Stimulated activated CD8-positive, alpha-beta memory T cell treated with anti-CD3 and anti-CD28 coated beads, Interleukin-2, amount 100 ng/mL, for 1 hour (primary cell): Measurements from ENCODE around the gene ARF6.
"Not testable (repeated sequence)": the region's sequence is repeated elsewhere in the genome, so short reads cannot be mapped to it uniquely, and the experiment has no call there.

ENCODE experiments used
- DNase-seq, 2 donors: peaks; one replicate each; pipeline ENCODE4 v3.0.0-alpha.2; 2020; ENCODE audit warnings: low read depth in 2 of 2

ARF6 gene

DNA sequence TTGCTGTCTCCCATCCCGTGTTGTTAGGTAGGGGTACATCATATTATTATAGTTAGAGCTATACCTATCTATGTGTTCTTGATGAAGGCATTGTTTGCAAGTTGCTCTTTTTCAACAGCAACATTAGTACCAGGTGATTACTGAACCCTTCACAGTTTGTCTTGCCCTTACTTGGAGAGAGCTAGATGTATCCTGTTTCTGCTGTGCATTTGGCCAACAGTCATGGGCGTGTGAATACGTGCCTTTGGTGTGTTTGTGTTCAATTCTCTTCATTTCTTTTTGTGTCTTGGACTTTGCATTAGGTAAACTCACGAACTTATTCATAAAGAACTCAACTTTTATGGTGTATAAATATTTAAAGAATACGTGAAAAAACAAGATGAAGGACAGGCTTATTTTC lies 14.3 kb downstream of the ARF6 start:
- DNase-seq = no peak

DNA sequence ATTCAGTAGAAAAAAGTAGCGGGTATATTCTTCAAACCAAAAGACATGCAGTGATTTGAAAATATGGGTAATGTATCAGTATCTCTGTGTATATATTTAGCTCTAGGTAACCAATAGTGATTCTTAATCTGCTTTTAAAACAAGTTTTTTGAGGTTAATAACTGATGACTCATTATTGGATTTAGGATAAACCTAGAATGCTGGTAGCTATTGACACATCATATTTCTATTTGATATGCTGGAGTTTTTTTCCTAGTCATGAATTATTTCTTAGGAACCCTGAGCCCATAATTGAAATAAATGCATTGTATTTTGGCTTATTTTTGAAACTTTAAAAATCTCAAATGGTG lies 15.5 kb downstream of the ARF6 start:
- no peak for DNase-seq

DNA sequence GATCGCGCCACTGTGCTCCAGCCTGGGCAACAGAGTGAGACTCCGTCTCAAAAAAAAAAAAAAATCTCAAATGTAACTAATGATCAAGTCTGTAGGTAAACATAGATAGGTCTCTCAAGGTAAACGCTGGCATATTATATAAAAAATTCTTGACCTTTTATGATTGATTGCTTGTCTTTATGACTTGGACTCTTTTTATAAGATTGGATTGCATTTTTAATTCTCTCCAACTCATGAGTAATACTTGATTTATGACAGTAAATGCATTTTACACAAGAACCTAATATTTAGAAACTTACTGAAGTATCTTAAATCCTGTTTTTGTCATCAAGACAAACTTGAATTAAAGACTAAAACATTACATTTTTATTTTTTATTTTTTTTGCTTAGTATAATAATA lies 16.1 kb downstream of the ARF6 start:
- DNase-seq = no peak

DNA sequence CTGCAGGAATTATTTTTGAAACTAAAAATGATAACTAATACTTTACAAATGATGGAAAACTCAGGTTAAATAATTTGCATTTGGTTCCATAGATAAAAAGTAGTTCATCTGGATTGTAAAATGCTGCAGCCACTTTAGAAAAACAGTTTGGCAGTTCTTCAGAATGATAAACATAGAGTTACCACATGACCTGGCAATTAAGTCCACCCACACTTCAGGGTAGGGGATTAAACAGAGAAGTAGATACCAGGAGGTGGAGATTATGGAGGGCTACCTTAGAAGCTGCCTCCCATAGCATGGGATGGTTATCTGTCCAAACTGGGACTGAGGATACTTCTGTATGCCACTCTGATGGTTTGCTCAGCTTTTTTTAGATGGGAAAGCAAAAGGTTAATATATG lies 22.2 kb downstream of the ARF6 start:
- no peak for DNase-seq

DNA sequence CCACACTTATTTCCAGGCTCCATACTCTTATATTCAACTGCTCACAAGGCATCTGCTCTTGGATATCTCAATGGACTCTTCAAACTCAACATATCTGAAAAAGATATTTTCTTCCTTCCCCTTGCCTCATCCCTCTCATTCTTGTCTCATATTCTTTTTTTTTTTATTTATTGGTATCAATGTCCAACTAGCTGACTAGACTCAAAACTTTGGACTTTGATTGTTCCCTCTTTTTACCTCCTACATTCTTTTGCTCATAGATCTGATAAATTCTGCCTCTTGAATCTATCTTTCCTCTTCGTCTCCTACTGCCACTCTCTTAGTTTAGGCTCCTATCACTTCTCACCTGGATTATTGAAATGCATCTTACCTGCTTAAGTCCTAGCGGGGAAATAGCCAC lies 25.8 kb downstream of the ARF6 start:
- DNase-seq = no peak

DNA sequence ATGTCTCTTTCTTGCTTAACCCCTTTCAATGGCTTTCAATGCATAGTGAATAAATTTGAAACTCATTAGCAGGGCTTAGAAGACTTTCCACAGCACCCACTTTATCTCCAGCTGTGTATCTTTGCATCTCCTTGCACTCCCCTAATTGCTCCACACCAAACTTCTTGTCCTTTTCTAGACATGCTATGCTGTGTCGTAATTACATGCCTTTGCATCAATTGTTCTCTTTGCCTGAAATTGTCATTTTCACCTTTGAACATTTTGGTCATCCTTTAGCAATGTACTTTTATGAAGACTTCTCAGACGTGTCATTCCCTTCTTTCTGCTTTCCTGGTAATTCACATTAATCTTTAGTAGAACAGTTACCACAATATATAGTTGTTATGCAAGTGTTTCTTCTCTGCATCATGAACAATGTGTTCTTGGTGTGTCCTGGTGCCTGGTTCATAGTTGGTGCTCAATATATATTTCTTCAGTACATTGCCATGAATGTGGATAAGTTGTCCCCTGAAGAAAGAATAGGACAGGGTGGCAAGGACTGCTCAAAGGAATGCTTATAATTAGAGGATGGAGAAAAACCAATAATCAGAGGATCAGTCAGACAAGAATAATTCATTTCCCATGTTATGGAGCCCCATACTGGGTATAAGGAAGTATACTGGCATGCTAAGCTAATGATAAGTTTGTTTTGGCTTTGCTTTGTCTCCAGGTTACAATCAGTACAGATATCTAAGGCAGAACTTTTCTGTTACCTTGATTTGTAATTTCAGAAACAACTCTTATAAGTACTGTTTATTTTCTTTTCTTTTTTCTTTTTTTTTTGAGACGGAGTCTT lies 27.2 kb downstream of the ARF6 start:
- DNase-seq = no peak

DNA sequence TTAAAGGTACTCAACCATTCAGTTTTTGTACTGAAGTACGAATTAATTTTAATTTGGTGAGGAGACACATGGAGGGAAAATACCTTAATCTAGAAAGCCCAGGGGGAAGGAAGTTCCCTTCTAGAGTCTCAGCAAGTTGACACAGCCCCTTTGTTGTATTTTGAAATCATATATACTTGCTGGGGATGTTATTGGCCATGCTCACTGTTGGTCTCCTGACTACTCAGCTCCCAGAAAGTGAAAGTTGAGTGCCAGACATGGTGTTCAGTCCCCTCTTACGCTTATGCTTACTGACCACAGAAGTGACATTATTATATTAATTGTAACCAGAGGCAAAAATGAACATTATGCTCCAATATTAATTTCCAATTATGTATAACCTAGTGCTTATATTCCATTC lies 28.1 kb downstream of the ARF6 start:
- no peak for DNase-seq

DNA sequence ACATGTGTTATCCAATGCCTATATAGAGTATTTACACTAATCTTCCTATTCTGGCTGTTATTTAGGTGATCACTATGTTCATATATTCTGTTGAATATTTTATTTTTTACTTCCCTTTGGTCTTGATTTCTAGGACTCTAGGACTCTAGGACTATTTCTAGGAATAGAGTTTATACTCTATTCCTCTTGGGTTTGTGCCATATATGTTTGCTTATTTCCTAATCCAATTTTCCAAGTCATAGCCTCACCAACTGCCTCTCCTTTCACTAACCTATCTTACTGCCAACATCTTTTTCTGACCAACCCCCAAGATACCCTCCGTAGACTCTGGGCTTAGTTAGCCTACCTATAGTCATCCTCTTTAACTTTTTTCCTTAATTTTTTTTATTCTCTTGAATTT lies 28.5 kb downstream of the ARF6 start:
- no peak for DNase-seq

DNA sequence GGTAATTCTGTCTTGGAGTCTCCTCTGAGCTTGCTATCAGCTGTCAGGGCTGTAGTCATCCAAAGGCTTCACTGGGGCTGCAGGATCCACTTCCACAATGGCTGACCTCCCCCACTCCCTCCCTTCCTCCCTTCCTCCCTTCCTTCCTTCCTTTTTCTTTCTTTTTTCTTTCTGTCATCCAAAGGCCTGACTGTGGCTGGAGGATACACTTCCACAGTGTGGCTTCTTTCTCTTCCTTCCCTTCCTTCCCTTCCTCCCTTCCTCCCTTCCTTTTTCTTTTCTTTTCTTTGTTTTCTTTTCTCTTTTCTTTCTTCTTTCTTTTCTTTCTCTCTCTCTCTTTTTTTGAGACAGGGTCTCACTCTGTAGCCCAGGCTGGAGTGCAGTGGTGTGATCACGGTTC lies 30.6 kb downstream of the ARF6 start:
- no peak for DNase-seq

DNA sequence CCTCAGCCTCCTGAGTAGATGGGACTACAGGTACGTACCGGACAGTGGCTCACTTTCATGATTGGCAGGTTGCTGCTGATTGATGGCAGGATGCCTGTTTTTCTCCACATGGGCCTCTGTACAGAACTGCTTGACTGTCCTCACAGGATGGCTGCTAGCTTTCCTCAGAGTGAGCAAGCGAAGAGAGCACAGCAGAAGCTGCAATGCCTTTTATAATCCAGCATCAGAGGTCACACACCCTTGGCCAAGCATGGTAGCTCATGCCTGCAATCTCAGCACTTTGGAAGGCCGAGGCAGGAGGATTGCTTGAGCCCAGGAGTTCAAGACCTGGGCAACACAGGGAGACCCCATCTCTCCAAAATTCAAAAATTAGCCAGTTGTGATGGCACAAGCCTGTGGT lies 31.0 kb downstream of the ARF6 start:
- no peak for DNase-seq

DNA sequence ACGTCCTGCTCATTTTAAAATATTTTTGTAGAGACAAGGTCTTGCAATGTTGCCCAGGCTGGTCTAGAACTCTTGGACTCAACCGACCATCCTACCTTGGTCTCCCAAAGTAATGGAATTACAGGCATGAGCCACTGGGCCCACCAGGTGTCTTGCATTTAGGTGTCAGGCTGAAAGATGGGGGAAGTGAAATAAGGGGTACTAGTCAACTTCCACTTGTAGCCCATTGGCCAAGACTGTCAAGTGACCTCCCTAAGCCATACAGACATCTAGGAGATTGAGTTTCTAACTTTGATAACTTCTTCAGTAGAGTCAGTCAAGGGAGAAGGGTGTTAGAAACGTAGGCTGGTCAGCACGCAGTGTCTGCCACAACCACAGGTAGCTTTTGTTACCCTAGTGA lies 32.0 kb downstream of the ARF6 start:
- no peak for DNase-seq

DNA sequence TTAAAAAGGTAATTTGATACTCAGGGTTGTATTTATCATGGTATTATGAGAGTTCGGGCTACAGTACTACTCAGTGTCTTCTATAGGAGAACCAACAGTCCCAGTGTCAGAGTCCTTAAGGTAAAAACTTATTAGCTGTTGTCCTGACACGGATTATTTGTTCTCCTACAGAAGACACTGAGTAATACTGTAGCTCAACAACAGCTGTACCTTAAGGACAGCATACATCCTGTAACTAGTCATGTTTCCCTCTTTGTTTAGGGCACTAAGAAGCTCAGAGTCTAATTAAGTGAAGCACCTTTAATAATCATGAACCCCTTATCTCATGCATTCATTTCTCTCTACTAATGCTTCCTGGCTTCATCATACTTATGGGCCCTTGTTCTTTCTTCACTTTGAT lies 33.9 kb downstream of the ARF6 start:
- no peak for DNase-seq

DNA sequence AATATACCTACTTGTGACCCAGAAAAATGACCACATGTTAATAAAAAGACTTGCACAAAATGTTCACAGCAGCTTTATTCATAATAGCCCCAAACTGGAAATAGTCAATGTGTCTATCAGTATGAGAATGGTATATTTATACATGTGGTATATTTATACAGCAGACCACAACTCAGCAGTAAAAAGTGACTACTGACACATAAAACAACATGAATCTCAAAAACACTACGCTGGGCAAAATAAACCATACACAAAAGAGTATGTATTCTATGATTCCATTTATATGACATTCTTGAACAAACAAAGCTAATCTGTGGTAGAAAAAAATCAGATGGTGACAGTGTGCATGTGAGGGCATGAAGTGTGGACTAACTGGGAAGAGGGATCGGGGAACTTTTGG lies 35.1 kb downstream of the ARF6 start:
- no peak for DNase-seq

DNA sequence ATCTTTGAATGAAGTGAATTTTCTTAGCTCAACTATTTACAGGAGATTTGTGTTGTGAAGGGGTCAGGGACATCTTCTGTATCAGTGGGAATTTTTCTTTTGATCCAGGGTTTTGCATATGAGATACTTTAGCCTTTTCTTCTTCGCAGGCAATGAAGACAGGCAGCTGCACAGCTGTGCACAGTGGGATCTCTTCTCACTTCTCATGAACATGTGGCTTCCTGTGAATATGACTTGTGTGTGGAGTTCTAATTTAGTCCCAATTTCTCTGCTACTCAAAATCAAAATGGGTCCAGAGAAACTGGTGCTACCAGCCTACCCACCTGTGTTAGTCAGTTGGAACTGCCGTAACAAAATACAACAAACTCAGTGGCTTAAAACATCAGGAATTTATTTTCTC lies 37.8 kb downstream of the ARF6 start:
- DNase-seq = no peak

DNA sequence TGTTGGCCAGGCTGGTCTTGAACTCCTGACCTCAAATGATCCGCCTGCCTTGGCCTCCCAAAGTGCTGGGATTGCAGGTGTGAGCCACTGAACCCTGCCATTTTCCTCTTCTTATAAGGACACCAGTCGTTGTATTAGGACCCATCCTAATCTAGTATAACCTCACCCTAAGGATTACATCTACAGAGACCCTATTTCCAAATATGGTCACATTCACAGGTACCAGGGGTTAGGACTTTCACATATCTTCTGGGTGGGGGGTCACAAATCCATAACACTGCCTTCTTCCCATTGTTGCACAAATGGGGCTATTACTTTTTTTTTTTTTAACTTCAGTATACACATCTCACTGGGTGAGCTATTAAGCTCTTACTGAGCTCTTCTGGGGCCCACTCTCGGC lies 38.6 kb downstream of the ARF6 start:
- DNase-seq = no peak

DNA sequence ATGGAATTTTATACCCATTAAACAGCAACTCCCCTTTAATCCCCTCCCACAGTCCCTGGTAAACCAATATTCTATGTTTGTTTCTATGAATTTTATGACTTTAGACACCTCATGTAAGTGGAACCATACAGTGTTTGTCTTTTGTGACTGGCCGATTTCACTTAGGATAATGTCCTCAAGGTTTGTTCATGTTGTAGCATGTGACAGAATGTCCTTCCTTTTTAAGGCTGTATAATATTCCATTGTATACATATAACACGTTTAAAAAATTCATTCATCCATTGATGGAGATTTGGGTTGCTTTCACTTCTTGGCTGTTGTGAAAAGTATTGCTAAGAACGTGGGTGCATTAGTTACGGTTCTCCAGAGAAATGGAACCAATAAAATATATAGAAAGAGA lies 40.2 kb downstream of the ARF6 start:
- no peak for DNase-seq

DNA sequence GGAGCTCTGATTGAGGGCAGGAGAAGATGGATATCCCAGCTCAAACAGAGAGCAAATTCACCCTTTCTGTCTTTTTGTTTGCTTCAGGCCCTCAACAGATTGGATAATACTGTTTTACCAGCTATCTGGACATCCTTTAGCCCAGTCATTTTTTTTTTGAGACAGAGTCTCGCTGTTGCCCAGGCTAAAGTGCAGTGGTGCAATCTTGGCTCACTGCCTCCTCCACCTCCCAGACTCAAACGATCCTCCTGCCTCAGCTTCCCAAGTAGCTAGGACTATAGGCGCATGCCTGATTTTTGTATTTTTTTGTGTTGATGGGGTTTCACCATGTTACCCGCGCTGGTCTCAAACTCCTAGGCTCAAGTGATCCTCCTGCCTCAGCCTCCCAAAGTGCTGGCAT lies 40.8 kb downstream of the ARF6 start:
- DNase-seq = no peak

DNA sequence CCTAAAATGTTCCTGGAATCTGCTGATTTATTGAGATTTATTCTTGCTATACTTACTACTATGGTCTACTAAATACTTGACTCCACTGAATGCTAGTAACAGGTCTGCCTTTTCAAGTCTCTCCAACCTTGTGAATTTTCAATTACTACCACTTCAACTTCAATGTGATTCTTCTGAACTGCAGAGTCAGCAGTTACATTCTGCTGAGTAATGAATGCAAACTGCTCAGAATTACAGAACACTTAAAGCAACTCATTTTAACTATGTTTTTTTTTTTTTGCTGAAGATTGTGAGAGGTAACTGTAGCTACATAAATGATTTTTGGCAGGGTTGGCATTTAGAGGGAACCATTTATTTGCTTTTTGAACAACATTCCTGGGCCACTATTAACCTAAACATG lies 41.8 kb downstream of the ARF6 start:
- DNase-seq = no peak

DNA sequence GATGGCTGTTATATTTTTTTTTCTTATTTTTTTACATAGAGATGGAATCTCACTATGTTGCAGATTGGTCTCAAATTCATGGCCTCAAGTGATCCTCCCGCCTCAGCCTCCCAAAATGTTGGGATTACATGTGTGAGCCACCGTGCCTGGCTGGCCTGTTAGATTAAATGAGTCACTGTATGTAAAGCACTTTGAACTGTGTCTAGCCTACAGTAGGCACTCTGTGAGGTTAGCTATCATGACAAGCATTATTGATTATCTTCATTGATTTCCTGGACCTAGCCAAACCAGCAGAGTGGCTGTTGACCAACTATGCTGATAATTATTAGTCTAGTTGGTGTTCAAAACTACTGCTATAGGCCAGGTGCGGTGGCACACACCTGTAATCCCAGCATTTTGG lies 42.6 kb downstream of the ARF6 start:
- no peak for DNase-seq

DNA sequence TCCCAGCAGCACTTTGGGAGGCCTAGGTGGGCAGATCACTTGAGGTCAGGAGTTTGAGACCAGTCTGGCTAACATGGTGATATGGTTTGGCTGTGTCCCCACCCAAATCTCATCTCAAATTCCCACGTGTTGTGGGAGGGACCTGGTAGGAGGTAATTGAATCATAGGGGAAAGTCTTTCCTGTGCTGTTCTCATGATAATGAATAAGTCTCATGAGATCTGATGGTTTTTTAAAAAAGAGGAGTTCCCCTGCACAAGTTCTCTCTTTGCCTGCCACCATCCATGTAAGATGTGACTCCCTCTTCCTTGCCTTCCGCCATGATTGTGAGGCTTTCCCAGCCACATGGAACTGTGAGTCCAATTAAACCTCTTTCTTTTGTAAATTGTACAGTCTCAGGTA lies 43.4 kb downstream of the ARF6 start:
- not testable (repeated sequence) for DNase-seq

DNA sequence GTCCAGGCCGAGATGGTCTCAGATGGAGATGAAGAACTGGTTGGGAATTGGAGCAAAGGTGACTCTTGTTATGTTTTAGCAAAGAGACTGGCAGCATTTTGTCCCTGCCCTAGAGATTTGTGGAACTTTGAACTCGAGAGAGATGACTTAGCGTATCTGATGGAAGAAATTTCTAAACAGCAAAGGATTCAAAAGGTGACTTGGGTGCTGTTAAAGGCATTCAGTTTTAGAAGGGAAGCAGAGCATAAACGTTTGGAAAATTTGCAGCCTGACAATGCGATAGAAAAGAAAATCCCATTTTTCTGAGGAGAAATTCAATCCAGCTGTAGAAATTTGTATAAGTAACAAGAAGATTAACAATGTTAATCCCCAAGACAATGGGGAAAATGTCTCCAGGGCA lies 44.0 kb downstream of the ARF6 start:
- DNase-seq = not testable (repeated sequence)

DNA sequence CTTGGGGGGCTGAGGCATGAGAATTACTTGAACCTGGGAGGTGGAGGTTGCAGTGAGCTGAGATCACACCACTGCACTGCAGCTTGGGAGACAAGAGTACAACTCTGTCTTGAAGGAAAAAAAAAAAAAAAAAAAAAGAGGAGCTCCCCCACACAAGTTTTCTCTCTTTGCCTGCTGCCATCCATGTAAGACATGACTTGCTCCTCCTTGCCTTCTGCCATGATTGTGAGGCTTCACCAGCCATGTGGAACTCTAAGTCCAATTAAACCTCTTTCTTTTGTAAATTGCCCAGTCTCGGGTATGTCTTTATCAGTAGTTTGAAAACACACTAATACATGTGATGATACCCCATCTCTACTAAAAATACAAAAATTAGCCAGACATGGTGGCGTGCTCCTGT lies 46.3 kb downstream of the ARF6 start:
- not testable (repeated sequence) for DNase-seq

DNA sequence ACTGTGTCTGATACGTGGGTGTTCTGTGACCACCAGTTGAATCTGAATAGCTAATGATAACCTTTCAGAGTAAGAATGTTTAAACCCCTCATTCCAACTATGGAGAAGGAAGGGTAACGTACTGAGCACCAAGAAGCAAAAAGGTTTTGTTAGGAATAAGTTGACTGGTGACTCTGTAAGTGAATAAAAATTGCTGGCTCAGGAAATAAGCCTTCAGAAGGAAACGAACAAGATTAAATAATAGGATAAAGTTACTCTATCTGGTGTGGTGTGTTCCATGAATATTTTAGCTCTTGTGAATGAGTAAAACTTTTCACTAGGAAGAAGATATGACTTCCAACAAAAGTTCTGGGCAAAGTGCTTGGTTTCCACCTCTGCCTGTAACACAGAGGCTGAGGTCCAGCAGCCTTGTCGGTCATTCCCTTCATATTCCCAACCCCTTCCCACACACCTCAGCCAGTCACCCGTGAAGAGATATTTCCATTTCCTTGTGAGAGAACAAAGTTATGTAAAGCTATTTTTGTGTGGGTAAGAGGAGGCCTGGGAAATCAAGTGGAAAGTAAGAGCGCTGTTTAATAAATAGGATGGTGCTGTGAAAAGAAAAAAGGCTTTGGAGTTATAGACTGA lies 47.1 kb downstream of the ARF6 start:
- no peak for DNase-seq
